ENCODE data around the gene TMEM8B. TPM values are rescaled to one million over a fixed set of nuclear protein-coding genes. Genes with fewer than 3 reads are reported as not detected.

TMEM8B gene
- total RNA-seq, 1 experiment from 2014 or later = 4.6 TPM

DNA sequence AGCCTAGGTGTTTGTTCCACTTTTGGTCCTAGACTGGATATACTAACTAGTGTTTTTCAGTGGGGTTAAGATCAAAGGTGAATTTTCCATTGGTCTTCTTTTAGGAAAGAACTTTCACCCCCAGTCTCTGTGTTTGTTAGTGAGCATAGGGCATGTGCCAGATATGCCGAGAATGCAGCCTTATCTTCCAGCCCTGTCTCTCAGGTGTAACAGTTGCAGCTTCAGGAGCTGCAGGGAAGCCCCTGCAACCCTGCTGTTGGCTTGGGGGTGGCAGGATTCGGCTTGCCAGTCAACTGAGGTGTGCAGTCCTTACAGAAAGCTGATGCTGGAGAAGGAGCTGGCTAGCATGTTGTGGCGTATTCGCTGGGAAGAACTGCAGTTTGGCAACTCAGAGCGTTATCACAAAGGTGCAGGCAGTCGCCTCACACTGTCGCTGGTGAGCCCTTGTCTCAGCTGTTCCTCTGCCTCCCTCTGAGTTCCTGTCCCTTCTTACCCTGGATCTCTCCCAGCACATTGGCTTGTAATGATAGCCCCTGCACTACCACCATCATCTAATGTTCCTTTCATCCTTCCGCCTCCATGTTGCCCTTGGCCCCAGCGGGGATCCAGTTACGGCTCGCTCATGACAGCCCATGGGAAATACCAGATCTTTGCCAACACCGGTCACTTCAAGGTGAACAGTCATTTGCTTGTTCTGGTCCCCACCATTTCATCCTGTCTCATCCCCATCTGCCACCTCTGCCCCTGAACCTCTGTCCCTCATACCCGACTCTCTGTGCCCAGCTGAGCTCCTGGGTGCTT is 27.5 kb upstream of the TMEM8B start:
- H3K27ac Mint-ChIP-seq (ENCODE audit: low read depth, unreplicated experiment) = no peak overlapping the region
- TF ChIP-seq, protein P1, sequence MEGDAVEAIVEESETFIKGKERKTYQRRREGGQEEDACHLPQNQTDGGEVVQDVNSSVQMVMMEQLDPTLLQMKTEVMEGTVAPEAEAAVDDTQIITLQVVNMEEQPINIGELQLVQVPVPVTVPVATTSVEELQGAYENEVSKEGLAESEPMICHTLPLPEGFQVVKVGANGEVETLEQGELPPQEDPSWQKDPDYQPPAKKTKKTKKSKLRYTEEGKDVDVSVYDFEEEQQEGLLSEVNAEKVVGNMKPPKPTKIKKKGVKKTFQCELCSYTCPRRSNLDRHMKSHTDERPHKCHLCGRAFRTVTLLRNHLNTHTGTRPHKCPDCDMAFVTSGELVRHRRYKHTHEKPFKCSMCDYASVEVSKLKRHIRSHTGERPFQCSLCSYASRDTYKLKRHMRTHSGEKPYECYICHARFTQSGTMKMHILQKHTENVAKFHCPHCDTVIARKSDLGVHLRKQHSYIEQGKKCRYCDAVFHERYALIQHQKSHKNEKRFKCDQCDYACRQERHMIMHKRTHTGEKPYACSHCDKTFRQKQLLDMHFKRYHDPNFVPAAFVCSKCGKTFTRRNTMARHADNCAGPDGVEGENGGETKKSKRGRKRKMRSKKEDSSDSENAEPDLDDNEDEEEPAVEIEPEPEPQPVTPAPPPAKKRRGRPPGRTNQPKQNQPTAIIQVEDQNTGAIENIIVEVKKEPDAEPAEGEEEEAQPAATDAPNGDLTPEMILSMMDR (IDR thresholded peaks at IDR 0.05; ENCODE audit: unreplicated experiment) = no peak
- H3K27me3 Mint-ChIP-seq (ENCODE audit: insufficient read depth, unreplicated experiment) = no peaks in the 10 kb centered on the region
- H3K4me1 Mint-ChIP-seq (ENCODE audit: insufficient read depth, unreplicated experiment) = peaks cover 12% of the 10 kb centered on the region
- no peak for DNase-seq (ENCODE audit: unreplicated experiment)
- no TSS peak for BruUV-seq (replicated peaks)
- no peaks in the 10 kb centered on the region for H3K9me3 Mint-ChIP-seq (ENCODE audit: unreplicated experiment)
- H3K36me3 Mint-ChIP-seq (ENCODE audit: insufficient read depth, unreplicated experiment) = peaks cover 13% of the 10 kb centered on the region
- no peak overlapping the region for H3K4me3 Mint-ChIP-seq (ENCODE audit: unreplicated experiment)
- CTCF ChIA-PET = interaction anchor here (0.6 to 0.8 kb wide), 2 partner anchors 11 to 44 kb away, joined by 3 read pairs; no protein-coding TSS in a partner anchor
- intact Hi-C loops (cut with micrococcal nuclease) = no loop called here
- POLR2A ChIA-PET = interaction anchor here (1.4 kb wide), 1 partner anchor 13 kb away, joined by 3 read pairs; no protein-coding TSS in a partner anchor

DNA sequence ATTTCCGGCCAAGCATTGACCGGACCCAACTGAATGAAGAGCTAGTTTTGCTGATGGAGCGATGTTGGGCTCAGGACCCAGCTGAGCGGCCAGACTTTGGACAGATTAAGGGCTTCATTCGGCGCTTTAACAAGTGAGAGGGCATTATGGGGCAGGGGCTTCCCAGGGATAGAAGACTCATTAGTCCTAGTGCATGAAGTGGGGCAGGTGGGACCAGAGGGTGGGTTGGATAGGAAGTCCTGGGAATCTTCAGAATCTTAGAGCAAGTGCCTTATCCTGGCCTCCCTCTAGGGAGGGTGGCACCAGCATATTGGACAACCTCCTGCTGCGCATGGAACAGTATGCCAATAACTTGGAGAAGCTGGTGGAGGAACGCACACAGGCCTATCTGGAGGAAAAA is 22.9 kb upstream of the TMEM8B start:
- Mint-ChIP-seq H3K9me3 (ENCODE audit: unreplicated experiment) (no peaks in the 10 kb centered on the region), H3K4me1 (ENCODE audit: insufficient read depth, unreplicated experiment) (no peaks in the 10 kb centered on the region), H3K4me3 (ENCODE audit: unreplicated experiment) (no peak overlapping the region), H3K36me3 (ENCODE audit: insufficient read depth, unreplicated experiment) (peaks cover 22% of the 10 kb centered on the region), H3K27me3 (ENCODE audit: insufficient read depth, unreplicated experiment) (no peaks in the 10 kb centered on the region), H3K27ac (ENCODE audit: low read depth, unreplicated experiment) (no peak overlapping the region)
- DNase-seq (ENCODE audit: unreplicated experiment) = no peak
- no TSS peak for BruUV-seq (replicated peaks)
- POLR2A ChIA-PET = interaction anchor here (0.6 to 0.7 kb wide), 2 partner anchors 10 to 93 kb away, joined by 3 read pairs; no protein-coding TSS in a partner anchor
- TF ChIP-seq, protein P1 (IDR thresholded peaks at IDR 0.05; ENCODE audit: unreplicated experiment) = no peak
- intact Hi-C loops (cut with micrococcal nuclease) = no loop called here
- CTCF ChIA-PET = interaction anchor here (1.1 to 2.0 kb wide), 3 partner anchors 8 to 76 kb away, joined by 3 to 6 read pairs (median 5); partner anchors contain the start of gene HINT2

DNA sequence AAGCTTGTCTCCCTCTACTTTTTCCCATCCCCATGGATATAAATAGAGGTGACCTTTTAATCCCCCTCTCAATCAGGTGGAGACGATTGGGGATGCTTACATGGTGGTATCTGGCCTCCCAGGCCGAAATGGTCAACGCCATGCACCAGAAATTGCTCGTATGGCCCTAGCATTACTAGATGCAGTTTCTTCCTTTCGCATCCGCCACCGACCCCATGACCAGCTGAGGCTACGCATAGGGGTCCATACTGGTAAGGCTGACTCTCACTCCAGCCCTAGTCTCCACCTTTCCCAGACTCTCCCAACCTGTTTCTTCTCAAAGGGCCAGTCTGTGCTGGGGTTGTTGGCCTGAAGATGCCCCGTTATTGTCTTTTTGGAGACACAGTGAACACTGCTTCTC is 20.6 kb upstream of the TMEM8B start:
- no TSS peak for BruUV-seq (replicated peaks)
- Mint-ChIP-seq H3K9me3 (ENCODE audit: unreplicated experiment) (no peaks in the 10 kb centered on the region), H3K27ac (ENCODE audit: low read depth, unreplicated experiment) (no peak overlapping the region), H3K4me1 (ENCODE audit: insufficient read depth, unreplicated experiment) (peaks cover 6% of the 10 kb centered on the region), H3K4me3 (ENCODE audit: unreplicated experiment) (no peak overlapping the region), H3K36me3 (ENCODE audit: insufficient read depth, unreplicated experiment) (peaks cover 17% of the 10 kb centered on the region), H3K27me3 (ENCODE audit: insufficient read depth, unreplicated experiment) (no peaks in the 10 kb centered on the region)
- CTCF ChIA-PET = interaction anchor here (0.6 to 1.2 kb wide), 2 partner anchors 16 to 103 kb away, joined by 3 to 5 read pairs; no protein-coding TSS in a partner anchor
- TF ChIP-seq, protein P1 (IDR thresholded peaks at IDR 0.05; ENCODE audit: unreplicated experiment) = no peak
- DNase-seq (ENCODE audit: unreplicated experiment) = no peak
- POLR2A ChIA-PET = interaction anchor here (0.7 kb wide), 1 partner anchor 143 kb away, joined by 3 read pairs; the partner anchor contains the start of gene ARHGEF39
- intact Hi-C loops (cut with micrococcal nuclease) = no loop called here

DNA sequence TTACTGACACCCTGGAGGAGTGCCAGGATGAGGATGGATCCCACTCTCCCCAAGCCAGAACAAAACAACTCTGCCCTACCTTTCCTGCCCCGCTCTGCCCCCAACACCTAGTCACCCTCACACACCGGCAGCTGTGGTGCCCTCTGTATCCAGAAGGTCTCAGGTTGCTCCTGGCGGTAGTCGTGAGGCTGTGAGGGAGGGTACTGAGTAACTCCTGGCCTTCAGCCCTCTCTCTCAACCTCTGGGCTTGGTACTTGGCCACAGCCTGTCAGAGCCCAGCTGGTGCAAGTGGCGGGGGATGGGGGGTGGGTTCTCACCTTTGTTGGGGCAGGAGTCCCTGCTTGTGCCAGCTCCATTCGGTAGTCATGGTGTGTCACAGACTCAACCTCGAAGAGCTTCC is 18.9 kb upstream of the TMEM8B start:
- ChIA-PET POLR2A (interaction anchor here (0.5 to 1.0 kb wide), 2 partner anchors 12 to 21 kb away, joined by 3 to 5 read pairs; no protein-coding TSS in a partner anchor), CTCF (interaction anchor here (1.1 kb wide), 1 partner anchor 18 kb away, joined by 3 read pairs; the partner anchor contains the start of gene NPR2)
- TF ChIP-seq, protein P1 (IDR thresholded peaks at IDR 0.05; ENCODE audit: unreplicated experiment) = no peak
- DNase-seq (ENCODE audit: unreplicated experiment) = no peak
- Mint-ChIP-seq H3K4me3 (ENCODE audit: unreplicated experiment) (no peak overlapping the region), H3K27ac (ENCODE audit: low read depth, unreplicated experiment) (no peak overlapping the region), H3K4me1 (ENCODE audit: insufficient read depth, unreplicated experiment) (peaks cover 14% of the 10 kb centered on the region), H3K27me3 (ENCODE audit: insufficient read depth, unreplicated experiment) (no peaks in the 10 kb centered on the region), H3K36me3 (ENCODE audit: insufficient read depth, unreplicated experiment) (peaks cover 15% of the 10 kb centered on the region), H3K9me3 (ENCODE audit: unreplicated experiment) (no peaks in the 10 kb centered on the region)
- no TSS peak for BruUV-seq (replicated peaks)
- intact Hi-C loops (cut with micrococcal nuclease) = no loop called here
